Muscle of arm (tissue), 14 donors: ENCODE measurements around the gene BTN2A1. TPM values are rescaled to one million over a fixed set of nuclear protein-coding genes. Genes with fewer than 3 reads are reported as not detected.
A peak's percentile ranks its signal among the peaks of the same experiment; 100 is the strongest.
"Not testable (repeated sequence)": the region's sequence is repeated elsewhere in the genome, so short reads cannot be mapped to it uniquely, and the experiment has no call there.

Source experiments
- DNase-seq: peaks from one replicate; pipeline ENCODE4 v3.0.0-alpha.2; 2013
- long read RNA-seq, 11 donors: transcript quantifications; one replicate each; lab custom pipeline, GENCODE V29; 2026
- polyA plus RNA-seq, 12 donors: library from polyadenylated mRNA; unstranded; fragments of 120-200 nt; gene quantifications; one replicate each; pipeline ENCODE4 v1.2.1, GENCODE V29; 2013; ENCODE audit not compliant: insufficient read length in 12 of 12

Gene BTN2A1
- 10 to 100 TPM in 11 of 12 donors, not detected in 1; 23.6 to 30.3 (median 25.9) TPM for polyA plus RNA-seq
- long read RNA-seq, donor 1: 0 reads
- long read RNA-seq, donor 2, partial matches to known transcripts: 0 of 1 reads
- long read RNA-seq, donor 2, other reads (novel, unspliced or antisense): 0 of 1 reads
- long read RNA-seq, donor 3, partial matches to known transcripts: 0 of 1 reads
- long read RNA-seq, donor 3, other reads (novel, unspliced or antisense): 0 of 1 reads
- long read RNA-seq, donor 4, partial matches to known transcripts: 0 of 1 reads
- long read RNA-seq, donor 4, other reads (novel, unspliced or antisense): 0 of 1 reads
- long read RNA-seq, donor 5, partial matches to known transcripts: 24 of 27 reads
- long read RNA-seq, donor 5, other reads (novel, unspliced or antisense): 0 of 27 reads
- long read RNA-seq, donor 6, partial matches to known transcripts: 0 of 2 reads
- long read RNA-seq, donor 6, other reads (novel, unspliced or antisense): 0 of 2 reads
- long read RNA-seq, donor 7: 0 reads
- long read RNA-seq, donor 8, partial matches to known transcripts: 0 of 5 reads
- long read RNA-seq, donor 8, other reads (novel, unspliced or antisense): 0 of 5 reads
- long read RNA-seq, donor 9: 0 reads
- long read RNA-seq, donor 10, partial matches to known transcripts: 0 of 2 reads
- long read RNA-seq, donor 10, other reads (novel, unspliced or antisense): 0 of 2 reads
- long read RNA-seq, donor 11, partial matches to known transcripts: 0 of 1 reads
- long read RNA-seq, donor 11, other reads (novel, unspliced or antisense): 0 of 1 reads

DNA sequence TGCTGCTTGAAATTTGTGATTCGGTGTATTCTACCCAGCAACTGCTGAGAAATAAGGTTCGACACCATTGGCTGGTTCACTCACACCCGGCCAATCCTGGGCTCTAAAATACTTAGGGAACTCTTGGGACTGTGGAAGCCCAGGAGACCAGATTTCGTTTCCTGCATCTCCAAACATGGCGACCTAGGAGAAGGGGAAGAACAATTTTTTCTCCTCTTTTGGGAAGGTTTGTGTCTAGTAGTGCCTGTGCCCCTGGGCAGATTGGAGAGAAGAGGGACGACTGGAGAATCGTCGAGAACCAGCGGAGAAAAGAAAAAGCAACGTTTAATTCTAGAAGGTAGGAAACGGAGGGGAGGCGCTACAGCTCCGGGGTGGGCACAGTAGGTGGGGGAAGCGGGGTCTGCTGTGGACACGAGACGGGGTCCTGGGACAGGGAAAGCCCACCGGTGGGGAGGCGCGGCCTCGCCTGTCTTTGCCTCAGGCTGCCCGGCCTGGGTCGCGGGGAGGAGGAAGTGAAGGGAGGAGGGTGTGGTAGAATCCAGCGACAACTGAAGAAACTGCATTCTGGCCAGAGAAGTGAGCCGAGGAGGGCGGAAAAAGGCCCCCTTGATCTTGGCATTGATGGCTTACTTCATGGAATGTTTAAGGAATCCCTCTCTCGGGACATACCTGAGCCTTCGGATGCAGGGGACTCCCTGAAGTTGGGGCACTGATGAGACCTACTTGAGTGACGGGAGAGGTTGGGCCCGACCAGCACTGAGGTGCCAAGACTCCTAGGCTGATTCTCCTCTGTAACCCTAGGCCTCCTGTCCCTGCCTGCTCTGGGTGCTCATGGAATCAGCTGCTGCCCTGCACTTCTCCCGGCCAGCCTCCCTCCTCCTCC is at the start of gene BTN2A1:
TSS of gene BTN2A1 (plus strand) at position 150 of the 883 bp plus-strand sequence. CDS start at position 832, 682 bp downstream.
- peak; percentile 95 for DNase-seq

DNA sequence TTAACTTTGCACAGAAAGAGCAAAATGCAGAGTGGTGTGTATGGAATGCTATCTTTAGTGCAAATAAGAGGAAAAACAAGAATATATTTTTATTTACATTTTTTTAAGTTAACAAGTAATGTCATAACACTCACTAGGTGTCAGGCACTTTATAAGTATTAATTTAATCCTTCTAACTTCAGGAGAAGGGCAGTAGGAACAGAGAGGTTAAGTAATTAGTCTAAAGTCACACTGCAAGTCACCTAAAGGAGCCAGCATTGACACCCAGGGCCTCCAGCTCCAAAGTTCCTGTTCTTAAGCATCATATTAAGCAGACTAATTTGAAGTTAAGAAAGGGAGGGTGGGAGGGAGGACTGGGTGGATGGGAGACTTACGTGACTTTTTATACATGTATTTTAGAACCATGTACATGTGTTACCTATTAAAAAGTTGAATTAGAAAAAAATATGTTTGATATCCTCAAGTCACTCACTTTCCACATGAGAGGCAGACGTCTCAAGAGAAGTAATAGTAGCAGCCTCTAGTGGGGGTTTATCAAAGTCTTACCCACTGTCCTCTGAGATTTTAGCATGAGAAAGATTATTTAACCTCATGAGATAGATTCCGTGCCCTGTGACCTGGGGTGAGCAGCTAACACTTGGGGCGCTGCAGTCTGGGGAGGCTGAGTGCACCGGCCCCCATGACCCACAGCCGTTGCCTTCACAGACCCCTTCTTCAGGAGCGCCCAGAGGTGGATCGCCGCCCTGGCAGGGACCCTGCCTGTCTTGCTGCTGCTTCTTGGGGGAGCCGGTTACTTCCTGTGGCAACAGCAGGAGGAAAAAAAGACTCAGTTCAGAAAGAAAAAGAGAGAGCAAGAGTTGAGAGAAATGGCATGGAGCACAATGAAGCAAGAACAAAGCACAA is 48.7 kb upstream of the BTN2A1 start:
- DNase-seq: no peak

DNA sequence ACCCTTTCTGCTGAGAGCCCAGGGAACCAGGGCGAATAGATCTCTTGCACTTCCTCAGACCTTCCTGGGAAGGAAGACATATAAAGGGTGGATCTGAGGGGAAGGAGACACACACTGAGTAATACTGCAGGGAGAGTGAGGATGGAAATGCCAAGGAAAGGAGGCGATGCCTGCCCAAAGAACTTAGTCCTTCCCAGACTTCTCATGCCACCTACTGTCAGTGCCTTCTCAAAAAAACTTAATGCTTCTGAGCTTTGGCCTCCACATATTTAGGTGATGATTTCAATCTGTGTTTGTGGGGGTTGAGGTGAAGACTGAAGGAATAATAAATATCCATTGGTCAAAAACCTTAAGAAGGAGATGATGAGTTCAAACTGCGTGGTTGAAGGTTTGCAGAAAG is 46.0 kb upstream of the BTN2A1 start:
- DNase-seq: no peak

DNA sequence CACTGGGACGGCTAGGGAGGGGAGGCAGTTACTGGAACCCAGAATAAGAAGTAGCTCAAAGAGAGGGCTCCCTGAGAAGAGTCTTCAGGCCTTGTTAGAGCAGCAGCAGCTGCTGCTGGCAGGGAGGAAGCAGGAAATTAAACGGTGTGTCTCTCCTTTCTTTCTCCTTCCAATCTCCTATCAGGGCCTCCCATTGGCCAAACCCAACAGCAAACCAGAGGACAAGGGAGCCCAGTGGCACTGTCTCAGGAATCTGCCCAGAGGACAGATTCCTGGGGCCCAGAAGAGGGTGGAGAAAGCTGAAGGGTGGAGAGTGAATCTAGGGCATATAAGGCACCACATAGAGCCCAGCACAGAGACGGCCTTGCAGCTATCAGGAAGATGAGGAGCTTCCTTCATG is 45.5 kb upstream of the BTN2A1 start:
- no peak for DNase-seq

DNA sequence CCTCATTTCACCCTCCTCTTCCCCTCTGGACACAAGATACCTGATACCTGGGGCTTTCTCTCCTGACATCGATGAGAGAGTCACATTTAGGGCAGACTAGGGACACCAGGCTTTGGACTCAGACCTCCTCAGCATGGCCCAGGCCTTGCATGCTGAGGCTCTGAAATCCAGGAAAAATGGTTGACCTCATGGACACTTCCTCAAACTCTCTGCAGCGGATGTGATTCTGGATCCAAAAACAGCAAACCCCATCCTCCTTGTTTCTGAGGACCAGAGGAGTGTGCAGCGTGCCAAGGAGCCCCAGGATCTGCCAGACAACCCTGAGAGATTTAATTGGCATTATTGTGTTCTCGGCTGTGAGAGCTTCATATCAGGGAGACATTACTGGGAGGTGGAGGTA is 44.8 kb upstream of the BTN2A1 start:
- no peak for DNase-seq

DNA sequence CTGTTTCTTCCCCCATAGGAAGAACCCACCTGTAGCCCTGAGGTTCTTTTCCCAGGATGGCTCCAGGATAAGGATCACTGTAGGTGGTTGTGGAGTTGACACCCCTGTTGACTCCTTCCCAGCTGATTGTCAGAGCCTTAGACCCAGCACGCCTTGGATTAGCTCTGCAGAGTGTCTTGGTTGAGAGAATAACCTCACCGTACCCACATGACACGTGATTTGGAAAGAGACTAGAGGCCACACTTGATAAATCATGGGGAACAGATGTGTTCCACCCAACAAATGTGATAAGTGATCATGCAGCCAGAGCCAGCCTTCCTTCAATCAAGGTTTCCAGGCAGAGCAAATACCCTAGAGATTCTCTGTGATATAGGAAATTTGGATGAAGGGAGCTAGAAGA is 43.5 kb upstream of the BTN2A1 start:
- DNase-seq: no peak

DNA sequence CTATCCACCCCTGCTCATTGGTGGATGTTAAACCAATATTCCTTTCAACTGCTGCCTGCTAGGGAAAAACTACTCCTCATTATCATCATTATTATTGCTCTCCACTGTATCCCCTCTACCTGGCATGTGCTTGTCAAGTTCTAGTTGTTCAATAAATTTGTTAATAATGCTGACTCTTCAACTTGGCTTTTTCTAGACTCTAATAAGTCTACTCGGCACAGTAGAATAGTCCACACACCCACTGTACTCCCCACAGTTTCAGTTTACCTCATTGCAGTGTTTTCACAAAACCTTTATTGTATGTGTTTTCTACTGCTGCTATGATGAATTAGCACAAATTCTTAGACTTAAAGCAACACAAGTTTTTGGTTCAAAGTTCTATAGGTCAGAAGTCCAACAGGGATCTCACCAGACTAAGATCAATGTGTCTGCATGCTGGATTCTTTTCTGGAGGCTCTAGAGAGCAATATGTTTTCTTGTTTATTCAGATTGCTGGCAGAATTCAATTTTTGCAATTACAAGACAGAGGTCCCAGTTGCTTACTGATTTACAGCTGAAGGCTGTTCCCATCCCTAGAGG is 42.6 kb upstream of the BTN2A1 start:
- no peak for DNase-seq

DNA sequence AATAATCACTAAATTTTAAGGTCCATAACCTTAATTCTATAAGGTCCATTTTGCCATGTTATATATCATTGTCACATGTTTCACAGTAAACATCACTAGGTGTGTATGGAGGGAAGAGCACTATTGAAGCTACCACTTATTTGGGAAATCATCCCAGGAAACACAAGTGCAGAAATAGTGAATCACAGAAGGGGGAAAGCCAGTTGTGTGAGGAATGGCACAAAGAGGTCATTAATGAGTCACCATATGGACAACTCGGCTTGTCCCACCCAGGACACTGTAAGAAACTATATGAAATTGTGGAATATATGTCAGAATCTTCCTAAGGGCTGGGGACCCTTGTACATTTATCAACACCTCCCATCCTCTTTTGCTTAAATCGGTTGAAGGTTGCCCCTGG is 42.0 kb upstream of the BTN2A1 start:
- DNase-seq: no peak

DNA sequence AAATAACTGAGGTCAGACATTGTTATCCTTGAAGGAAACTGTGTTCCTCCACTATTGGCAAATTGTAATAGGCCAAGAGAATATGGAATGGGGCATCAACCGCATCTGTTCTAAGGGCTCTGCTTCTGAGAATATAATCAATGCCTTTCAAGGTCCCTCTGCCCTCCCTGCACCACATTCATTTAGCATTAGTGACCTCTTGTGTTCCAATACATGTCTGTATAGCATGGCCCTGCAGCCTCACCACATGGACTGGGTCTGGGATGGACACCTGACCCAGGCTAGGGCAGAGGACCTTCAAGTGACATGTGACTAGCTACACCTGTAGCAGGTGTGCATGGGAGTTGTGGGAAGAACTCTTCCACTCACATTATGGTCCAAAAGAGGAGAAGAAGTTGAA is 41.5 kb upstream of the BTN2A1 start:
- no peak for DNase-seq

DNA sequence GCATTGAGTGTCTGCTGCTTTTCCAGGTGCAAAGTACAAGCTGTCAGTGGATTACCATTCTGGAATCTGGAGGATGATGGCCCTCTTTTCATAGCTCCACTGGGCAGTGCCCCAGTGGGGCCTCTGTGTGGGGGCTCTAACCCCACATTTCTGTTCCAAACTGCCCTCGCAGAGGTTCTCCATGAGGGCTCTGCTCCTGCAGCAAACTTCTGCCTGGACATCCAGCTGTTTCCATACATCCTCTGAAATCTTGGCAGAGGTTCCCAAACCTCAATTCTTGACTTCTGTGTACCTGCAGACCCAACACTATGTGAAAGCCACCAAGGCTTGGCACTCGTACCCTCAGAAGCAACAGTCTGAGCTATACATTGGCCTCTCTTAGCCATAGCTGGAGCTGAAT is 39.7 kb upstream of the BTN2A1 start:
- DNase-seq: not testable (repeated sequence)

DNA sequence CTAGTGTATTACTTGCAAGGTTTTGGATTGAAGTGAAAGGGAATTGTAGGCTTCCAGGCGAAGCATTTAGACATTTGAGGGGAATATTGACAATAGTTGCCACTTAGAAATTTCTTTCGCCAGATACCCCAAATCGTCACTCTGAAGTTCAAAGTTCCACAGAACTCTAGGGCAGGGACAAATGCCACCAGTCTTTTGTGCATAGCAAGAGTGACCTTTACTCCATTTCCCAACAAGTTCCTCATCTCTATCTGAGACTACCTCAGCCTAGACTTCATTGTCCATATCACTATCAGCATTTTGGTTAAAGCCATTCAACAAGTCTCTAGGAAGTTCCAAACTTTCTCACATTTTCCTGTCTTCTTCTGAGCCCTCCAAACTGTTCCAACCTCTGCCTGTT is 39.0 kb upstream of the BTN2A1 start:
- DNase-seq: not testable (repeated sequence)

DNA sequence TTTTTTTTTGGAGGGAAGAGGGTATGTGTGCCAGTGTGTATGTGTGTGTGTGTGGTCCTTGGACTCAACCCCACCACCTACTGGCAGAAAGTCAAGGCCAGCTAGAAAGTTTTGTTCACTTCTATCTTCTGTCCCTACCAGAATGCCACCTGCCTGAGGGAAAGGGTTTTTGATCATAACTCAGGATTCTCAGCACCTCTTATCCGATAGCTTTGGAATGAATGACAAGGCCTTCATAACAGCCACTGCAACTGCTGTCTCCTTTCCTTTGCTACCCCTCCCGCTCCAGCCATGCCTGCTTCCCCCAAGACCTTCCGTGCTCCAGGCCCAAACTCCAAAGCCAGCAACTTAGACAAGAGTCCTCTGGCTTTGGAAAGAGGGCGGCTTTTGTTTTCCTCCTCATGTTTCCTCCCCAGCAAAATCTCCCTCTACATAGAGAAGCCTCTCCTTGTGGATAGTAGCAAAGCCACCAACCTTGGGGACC is 37.0 kb upstream of the BTN2A1 start:
- DNase-seq: peak; percentile 36

DNA sequence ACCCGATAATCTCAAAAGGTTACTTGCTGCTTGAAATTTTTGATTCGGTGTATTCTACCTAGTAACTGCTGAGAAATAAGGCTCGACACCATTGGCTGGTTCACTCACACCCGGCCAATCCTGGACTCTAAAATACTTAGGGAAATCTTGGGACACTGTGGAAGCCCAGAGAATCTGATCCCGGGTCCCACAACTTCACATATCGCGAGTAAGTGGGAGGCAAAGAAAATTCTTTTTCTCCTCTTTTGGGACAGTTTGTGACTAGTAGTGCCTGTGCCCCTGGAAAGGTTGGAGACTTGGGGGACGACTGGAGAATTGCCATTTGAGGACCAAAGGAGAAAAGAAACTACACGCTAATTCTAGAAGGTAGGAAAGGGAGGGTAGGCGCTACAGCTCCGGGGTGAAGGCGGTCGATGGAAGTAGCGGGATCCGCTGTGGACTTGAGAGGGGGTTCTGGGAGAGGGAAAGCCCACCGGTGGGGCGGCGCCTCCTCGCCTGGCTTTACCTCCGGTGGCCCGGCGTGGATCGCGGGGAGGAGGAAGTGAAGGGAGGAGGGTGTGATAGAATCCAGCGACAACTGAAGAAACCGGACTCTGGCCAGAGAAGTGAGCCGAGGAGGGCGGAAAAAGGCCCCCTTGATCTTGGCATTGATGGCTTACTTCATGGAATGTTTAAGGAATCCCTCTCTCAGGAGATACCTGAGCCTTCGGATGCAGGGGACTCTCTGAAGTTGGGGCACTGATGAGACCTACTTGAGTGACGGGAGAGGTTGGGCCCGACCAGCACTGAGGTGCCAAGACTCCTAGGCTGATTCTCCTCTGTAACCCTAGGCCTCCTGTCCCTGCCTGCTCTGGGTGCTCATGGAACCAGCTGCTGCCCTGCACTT is 36.3 kb upstream of the BTN2A1 start:
- DNase-seq: peak; percentile 92

DNA sequence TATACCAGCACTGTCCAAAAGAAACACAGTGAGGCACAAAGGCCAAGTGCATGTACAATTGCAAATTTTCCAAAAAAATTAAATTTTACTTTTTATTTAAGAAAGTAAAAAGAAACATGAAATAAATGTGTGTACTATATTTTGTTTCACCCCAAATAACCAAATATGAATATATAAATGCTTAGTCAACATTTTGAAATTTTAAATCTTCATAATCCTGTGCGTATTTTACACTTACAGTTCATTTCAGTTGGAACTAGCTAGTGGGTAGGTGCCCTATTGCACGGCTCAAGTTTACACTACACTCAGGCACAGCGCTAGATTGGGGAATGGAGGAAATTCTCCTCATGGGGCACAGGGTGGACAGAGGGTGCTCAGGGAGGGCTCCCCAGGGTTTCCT is 35.4 kb upstream of the BTN2A1 start:
- DNase-seq: no peak

DNA sequence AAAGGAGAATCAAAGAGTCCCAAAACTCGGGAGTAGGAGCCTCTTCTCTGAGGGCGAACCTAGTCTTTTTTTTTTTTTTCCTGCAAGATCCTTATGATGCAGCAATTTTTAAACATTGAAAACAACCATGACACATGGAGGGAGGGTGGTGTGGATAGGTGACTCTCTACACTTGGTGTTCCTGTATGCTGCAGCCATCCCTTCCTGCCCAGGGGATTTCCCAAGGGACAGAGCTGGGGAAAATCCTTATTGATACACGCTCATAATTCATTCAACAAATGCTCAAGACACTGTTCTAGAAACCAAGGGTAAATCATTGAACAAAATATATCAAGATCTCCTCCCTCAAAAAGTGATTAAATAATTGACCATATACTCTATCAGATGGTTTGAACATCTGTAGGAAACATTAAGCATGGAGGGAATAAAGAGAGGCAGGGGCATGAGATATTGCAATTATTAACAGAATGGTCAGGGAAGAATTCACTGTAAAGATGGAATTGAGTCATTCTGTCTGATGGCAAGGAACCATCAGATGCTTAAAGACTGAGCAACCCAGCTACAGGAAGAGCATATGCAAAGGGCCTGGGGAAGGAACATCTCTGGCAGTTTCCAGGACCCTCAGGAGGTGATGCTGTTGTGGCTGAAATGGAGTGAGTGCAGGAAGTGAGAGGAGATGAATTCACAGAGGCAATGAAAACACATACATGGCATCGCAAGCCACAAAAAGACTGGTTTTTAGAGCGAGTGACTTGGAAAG is 30.9 kb upstream of the BTN2A1 start:
- no peak for DNase-seq

DNA sequence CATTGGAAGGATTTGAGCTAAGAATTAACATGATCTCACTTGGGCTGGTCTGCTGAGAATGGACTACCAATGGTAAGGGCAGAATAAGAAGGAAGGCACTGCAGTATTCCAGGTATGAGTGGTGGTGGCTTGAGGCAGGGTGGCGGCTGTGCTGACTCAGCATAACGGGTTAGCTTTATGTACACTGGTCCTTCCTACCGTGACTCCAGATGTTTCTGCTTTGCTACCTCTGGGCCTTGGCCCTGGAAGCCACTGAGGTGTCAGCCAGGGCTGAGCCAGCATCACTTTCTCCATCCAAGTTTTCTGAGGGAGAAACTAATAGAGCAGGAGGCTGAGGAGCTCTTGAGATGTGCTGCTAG is 30.3 kb upstream of the BTN2A1 start:
- no peak for DNase-seq

DNA sequence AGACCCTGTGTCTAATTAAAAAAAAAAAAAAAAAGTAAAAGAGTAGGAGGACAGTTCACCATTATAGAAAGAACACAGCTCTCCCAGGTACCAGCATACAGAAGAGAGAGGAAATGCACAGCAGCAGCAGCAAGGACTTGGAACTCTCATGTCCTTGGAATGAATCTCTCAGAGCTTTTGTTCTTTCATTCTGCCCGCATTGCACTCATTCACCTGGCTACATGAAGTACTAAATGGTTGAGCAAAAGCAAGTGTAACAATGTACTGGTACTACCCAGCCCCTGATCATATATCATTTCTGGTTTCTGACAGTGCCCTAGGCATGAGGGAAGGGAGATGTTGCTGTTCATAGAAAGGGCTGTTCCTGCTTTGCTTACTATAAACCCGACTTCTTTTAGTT is 29.5 kb upstream of the BTN2A1 start:
- no peak for DNase-seq

DNA sequence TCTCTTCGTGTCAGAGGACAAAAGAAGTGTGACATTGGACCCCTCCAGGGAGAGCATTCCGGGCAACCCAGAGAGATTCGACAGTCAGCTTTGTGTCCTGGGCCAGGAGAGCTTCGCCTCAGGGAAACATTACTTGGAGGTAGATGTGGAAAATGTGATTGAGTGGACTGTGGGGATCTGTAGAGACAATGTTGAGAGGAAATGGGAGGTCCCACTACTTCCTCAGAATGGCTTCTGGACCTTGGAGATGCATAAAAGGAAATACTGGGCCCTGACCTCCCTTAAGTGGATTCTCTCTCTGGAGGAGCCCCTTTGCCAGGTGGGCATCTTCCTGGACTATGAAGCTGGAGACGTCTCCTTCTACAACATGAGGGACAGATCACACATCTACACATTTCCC is 27.0 kb upstream of the BTN2A1 start:
- no peak for DNase-seq
